22Rv1 (cell line): ENCODE measurements around the gene MIPEP.

Experiments used
- H3K27ac ChIP-seq: fragments of 450-650 bp; 2 replicates; pipeline ENCODE4 v1.5.1; 2017
- ZFX ChIP-seq: fragments of 450-650 bp; IDR thresholded peaks from 2 replicates; pipeline ENCODE4 v1.6.1; 2017; ENCODE audit warnings: antibody characterized with exemption, borderline replicate concordance
- TF ChIP-seq, protein P1 (sequence below): fragments of 450-650 bp; IDR thresholded peaks from 2 replicates; pipeline ENCODE4 v1.5.1; 2017; ENCODE audit warnings: mild to moderate bottlenecking

Gene MIPEP

GRCh38 chr13:23919006-23919405, 29.8 kb upstream of the MIPEP start:
- TF ChIP-seq ZFX = no peak
- TF ChIP-seq, protein P1, sequence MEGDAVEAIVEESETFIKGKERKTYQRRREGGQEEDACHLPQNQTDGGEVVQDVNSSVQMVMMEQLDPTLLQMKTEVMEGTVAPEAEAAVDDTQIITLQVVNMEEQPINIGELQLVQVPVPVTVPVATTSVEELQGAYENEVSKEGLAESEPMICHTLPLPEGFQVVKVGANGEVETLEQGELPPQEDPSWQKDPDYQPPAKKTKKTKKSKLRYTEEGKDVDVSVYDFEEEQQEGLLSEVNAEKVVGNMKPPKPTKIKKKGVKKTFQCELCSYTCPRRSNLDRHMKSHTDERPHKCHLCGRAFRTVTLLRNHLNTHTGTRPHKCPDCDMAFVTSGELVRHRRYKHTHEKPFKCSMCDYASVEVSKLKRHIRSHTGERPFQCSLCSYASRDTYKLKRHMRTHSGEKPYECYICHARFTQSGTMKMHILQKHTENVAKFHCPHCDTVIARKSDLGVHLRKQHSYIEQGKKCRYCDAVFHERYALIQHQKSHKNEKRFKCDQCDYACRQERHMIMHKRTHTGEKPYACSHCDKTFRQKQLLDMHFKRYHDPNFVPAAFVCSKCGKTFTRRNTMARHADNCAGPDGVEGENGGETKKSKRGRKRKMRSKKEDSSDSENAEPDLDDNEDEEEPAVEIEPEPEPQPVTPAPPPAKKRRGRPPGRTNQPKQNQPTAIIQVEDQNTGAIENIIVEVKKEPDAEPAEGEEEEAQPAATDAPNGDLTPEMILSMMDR = no peak
- H3K27ac ChIP-seq = no peak overlapping the region

DNA sequence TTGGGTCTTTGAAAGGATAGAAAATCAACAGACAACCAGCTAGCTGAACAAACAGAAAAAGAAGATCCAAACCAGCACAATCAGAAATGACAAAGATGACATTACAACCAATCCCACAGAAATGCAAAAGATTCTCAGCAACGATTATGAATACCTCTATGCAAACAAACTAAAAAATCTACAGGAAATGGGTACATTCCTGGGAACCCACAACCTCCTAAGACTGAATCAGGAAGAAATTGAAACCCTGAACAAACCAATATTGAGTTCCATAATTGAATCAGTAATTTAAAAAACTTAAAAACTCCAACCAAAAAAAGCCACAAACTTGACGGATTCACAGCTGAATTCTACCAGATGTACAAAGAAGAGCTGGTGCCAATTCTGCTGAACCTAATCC, 29.0 kb upstream of the MIPEP start:
- TF ChIP-seq ZFX = no peak
- TF ChIP-seq, protein P1 = no peak
- H3K27ac ChIP-seq = no peak overlapping the region

DNA sequence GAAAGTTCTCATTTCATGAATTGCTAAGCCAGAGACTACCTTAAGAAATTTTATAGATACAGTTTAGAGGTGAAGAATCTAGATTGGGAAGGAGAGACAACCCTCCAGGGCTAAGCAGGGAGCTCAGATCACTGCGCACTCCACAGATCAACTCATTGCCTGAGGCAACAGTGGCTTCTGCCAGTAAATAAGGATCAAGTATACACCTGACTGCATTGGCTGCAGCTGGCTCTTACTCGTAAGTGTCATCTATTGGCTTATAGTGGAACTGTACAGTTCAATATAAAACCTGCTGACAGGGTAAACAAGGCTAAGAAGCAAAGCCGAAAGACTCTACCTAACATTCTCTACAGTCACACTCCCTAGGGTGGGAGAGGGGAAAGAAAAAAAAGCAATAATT, 26.1 kb upstream of the MIPEP start:
- H3K27ac ChIP-seq = no peak overlapping the region
- TF ChIP-seq ZFX = no peak
- TF ChIP-seq, protein P1 = no peak

- TF ChIP-seq, protein P1 = no peak
- no peak for TF ChIP-seq ZFX
- no peak overlapping the region for H3K27ac ChIP-seq
Observed at GRCh38 chr13:23912469-23912868, 23.3 kb upstream of the MIPEP start.

DNA sequence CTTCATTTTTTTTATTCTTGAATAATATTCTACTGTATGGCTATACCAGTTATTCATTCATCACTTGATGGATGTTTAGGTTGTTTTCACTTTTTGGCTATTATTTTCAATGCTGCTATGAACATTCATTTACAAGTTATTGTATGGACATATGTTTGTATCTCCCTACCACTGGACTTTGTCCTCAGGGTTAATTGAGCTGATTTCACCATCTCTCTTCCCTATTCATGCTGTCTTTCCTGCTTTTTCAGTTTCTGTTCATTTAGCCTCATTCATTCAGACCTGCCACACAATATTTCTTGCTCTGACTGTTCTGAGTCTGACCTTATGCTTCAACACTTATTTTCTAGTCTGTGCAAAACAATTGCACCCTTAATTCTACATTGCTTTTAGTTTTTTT, 20.4 kb upstream of the MIPEP start:
- TF ChIP-seq ZFX = no peak
- TF ChIP-seq, protein P1 = no peak
- H3K27ac ChIP-seq = no peak overlapping the region

DNA sequence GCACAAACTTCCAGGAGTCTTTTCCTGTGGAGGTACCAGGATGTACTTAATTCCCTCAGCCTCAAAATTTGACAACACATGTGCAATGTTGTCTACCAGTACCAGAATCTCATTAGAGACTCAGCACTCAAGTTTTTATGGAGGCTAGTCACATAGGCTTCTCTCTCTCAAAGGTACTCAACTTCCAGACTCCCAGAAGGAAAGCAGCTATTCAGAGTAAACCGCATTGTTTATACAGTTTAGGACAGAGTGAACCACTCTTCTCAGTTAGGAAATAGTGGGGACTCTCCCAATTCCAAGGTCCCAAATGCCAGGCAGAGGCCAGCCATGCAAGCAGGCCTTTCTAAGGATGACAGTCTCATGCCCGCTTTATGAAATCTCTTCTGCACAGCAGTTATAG, 16.6 kb upstream of the MIPEP start:
- TF ChIP-seq, protein P1 = no peak
- no peak for TF ChIP-seq ZFX

DNA sequence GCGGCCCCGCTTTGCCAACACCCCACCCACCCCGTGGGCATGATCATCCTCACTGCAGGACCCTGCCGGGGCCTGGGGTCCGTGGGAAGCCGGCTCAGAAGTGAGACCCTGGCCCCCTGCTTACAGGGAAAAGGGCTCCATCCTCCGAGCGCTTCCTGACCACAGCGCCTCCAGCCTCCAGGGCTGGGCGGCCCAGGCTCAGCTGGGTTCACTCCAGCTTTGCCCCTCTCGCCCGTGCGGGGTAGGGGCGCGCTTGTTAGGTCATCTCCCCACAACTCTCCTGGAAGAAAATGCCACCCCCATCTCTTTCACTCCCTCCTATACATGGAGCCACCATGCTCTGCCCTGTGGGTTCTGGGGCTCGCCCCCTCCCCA, 14.7 kb upstream of the MIPEP start:
- TF ChIP-seq, protein P1 = no peak
- TF ChIP-seq ZFX = no peak
- H3K27ac ChIP-seq = no peak overlapping the region

More for the DNA sequence above, 16.6 kb upstream of the MIPEP start:
- H3K27ac ChIP-seq = no peak overlapping the region
